ENCODE results near the gene RPRD1B.

The RPRD1B gene

DNA sequence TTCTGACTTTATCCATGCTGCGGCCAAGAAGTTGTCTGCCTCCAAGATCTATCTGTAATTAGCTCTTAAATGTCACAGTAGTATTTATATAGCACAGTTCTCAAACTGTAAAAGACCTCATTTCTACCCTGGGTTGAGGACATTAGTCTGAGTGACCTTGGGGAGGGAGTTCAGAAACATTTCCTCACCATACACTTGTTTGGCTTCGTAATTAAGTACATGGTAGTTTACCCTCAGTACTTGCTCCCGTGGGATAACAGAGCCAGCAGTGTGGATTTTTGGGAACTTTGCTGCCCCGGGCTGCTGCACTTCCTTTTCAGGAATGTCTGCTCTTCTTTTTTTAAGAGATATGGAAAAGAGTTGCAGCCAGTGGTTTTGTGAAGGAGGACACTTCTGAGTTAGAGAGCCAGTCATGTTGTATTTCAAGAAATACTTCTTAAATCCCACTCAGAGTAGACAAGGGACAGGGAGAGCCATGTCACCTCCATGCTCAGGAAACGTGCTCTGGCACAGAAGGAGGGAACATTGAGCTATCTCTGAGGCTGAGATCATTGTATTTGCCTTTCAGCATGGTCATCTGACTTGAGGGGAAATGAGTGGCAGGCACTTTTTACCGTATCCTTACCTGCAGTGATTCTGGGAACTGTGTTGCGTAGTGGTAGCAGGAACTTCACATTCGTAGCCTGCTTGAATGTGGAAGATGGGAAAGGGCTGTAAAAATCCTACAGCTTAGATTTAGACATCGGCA is 33.6 kb downstream of the RPRD1B start:
- intact Hi-C loops (cut with DNase I) = no loop called here
- DNase-seq = no peak

- intact Hi-C loops (cut with DNase I) = no loop called here
- no peak for DNase-seq
These were observed 34.3 kb downstream of the RPRD1B start for GRCh38 chr20:38067717-38068365.

GRCh38 chr20:38072898-38073297 is 39.4 kb downstream of the RPRD1B start:
- no peak for DNase-seq
- intact Hi-C loops (cut with DNase I) = no loop called here

- intact Hi-C loops (cut with DNase I) = no loop called here
- DNase-seq = no peak
These were observed 39.9 kb downstream of the RPRD1B start for GRCh38 chr20:38073307-38074071.

GRCh38 chr20:38075161-38075998 is 41.8 kb downstream of the RPRD1B start:
- intact Hi-C loops (cut with DNase I) = no loop called here
- DNase-seq = no peak

DNA sequence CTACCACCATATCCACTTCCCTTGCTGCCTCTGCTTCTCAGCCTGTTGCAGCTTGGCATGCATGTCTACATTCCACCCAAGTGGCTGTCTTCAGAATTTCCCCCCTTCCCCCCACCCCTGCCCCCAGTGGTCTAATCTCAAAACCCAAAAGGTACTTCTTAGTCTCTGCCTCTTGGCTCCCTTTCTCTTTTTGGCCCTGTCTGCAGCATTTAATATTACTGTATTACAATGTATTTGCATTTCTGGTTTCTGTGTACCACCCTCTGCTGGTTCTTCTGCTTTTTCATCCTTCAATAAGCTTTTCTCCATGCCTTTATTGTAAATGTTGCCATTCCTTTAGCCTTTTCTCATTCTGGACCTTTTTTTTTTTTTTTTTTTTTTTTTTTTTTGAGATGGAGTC is 43.0 kb downstream of the RPRD1B start:
- no peak for DNase-seq
- intact Hi-C loops (cut with DNase I) = no loop called here

DNA sequence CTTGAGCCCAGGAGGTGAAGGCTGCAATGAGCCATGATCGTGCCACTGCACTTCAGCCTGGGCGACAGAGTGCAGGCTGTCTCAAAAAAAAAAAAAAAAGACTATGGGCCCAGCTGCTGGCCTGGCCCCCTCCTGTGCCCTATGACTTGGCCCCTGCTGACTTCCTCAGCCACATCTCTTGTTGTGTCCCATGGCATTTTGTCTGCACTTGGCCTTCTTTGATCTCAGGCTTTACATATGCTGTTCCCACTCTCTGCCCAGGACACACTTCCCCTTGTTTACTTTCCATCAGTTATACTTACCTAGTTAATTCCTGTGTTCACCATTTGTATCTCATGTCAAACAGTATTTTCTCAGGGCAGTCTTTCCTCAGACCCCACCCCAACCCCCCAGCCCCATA is 44.5 kb downstream of the RPRD1B start:
- intact Hi-C loops (cut with DNase I) = no loop called here

GRCh38 chr20:38079353-38079752 is 45.8 kb downstream of the RPRD1B start:
- DNase-seq = no peak
- intact Hi-C loops (cut with DNase I) = no loop called here

More for the DNA sequence above, 44.5 kb downstream of the RPRD1B start:
- no peak for DNase-seq

DNA sequence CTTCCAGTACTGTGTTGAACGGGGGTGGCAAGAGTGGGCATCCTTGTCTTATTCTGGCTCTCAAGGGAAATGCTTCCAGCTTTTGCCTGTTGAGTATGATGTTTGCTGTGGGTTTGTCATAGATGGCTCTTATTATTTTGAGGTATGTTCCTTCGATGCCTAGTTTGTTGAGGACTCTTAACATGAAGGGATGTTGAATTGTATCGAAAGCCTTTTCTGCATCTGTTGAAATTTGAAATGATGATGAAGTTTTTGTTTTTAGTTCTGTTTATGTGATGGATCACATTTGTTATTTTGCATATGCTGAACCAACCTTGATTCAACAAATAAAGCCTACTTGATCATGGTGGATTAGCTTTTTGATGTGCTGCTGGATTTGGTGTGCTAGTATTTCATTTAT is 48.0 kb downstream of the RPRD1B start:
- DNase-seq = no peak
- intact Hi-C loops (cut with DNase I) = no loop called here

GRCh38 chr20:38082894-38083293 is 49.3 kb downstream of the RPRD1B start:
- intact Hi-C loops (cut with DNase I) = no loop called here

DNA sequence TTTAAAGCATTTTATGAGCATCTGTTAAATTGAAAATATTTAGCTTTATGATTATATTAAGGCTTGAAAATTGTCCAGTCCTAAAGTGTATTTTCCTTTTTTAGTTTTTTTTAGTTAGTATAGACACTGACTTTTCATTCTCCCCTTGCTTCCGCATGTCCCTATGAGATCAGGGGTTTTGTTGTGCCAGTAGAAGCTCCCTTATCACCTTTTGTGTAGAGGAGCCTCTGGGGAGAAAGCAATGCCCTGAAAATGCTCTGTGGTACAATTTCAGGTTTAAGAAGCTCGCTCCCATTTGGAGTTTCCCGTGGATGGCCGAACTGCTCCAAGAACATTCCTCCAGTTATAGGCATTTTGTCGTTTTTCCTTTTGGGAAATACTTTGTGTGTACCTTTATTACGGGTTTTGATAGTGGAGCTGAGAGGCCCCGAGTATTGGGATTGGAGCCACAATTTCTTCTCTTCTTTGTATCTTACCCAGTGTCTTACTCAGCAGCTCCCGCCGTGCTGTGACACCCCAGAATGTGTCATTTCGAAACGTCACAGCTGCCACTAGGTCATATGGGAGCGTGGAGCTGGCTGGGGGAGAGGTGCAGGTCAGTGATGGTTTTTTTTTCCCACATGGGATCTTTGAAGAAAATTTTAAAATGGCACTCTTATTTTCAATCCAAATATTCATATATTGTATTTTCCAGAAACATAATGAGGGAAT is 49.9 kb downstream of the RPRD1B start:
- intact Hi-C loops (cut with DNase I) = no loop called here
- DNase-seq = no peak

More at GRCh38 chr20:38082894-38083293, 49.3 kb downstream of the RPRD1B start:
- no peak for DNase-seq

- DNase-seq = no peak
- intact Hi-C loops (cut with DNase I) = no loop called here
These were observed 50.9 kb downstream of the RPRD1B start for GRCh38 chr20:38084425-38084951.

GRCh38 chr20:38085026-38085425 is 51.5 kb downstream of the RPRD1B start:
- no peak for DNase-seq
- intact Hi-C loops (cut with DNase I) = no loop called here

- DNase-seq = peak in 1 of 10 donors; percentile 57
- intact Hi-C loops (cut with DNase I) = no loop called here
These were observed 56.0 kb downstream of the RPRD1B start for GRCh38 chr20:38089500-38089899.

DNA sequence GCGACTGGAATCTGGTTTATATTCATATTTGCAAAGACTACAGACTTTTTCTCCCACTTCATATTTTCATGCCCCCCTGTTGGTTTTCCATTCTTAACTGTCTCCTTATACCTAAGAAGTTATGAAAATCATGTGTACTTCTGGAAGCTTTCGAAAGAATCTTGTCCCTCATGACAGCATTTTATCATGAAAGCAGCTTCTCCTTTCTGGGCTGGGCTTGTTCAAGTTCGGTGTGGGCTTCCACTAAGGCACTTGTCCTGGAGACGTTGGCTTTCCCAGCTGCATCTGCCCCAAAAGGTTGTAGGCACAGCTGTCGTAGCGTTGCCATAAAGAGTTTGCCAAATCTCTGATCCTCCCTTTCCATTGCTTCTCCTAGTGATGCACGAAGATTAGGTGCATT is 56.5 kb downstream of the RPRD1B start:
- intact Hi-C loops (cut with DNase I) = no loop called here
- no peak for DNase-seq

GRCh38 chr20:38091441-38092216 is 58.1 kb downstream of the RPRD1B start:
- intact Hi-C loops (cut with DNase I) = no loop called here
- peak in 1 of 10 donors; percentile 27 for DNase-seq

DNA sequence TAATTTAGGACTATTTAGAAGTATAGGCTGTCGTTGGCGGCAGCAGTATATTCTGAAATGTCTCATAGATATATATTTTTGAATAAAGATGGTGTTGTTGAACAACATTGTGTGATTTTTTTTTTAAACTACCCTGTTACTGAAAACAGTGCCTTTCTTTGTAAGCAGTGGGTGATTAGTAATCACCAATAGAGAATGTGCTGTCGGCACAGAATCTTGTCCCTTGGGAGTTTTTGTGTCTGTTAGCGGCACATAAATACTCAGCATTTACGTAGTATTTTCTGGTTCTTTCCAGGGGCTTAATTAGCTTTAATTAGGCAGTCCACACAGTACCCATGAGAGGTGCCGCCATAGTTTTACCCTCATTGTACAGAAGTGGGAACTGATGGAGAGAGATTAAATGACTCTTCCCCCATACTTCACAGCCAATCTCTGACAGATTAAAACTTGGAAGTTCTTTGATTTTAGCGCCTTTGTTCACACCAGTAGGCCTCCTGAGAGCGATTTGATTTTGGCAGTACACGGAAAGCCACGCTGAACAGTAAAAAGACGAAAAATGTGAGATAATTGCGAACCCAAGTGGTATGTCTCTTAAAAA is 58.8 kb downstream of the RPRD1B start:
- no peak for DNase-seq
- intact Hi-C loops (cut with DNase I) = no loop called here

DNA sequence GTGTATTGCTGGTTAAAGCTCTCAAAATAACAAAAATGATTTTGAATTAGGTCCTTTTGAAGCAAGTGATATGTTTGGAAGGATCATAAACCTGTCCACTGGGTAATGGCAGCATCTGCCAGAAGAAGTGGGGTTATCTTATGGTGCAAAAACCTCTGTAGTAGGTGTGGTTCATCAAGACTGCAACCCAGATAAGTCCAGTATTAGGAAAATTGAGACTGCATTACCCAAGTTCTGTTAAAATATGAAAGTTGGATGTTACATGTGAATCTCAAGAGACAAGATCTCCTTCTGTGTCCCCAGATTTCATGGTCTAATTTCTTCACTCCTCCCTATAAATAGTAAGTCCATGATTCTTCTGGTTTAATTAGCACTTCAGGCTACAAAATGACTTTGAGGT is 59.4 kb downstream of the RPRD1B start:
- DNase-seq = no peak
- intact Hi-C loops (cut with DNase I) = no loop called here
